ENCODE data around the gene ABHD2. TPM values are rescaled to one million over a fixed set of nuclear protein-coding genes. Genes with fewer than 3 reads are reported as not detected.

The ABHD2 gene
- total and polyA plus RNA-seq, 4 donors = 11.7 to 200 (median 59.3) TPM

- no peak for TF ChIP-seq CTCF (IDR thresholded peaks at IDR 0.05; ENCODE audit: control extremely low read depth, extremely low read depth)
- H3K27ac ChIP-seq (ENCODE audit: low read depth in 1 of 2, low read length in 1 of 2) = no peak overlapping the region
- 72 to 86% methylated on average over 3 of the region's 3 CpGs for WGBS, 2 donors
These were observed 56.2 kb downstream of the ABHD2 start for GRCh38 chr15:89144491-89144890.

DNA sequence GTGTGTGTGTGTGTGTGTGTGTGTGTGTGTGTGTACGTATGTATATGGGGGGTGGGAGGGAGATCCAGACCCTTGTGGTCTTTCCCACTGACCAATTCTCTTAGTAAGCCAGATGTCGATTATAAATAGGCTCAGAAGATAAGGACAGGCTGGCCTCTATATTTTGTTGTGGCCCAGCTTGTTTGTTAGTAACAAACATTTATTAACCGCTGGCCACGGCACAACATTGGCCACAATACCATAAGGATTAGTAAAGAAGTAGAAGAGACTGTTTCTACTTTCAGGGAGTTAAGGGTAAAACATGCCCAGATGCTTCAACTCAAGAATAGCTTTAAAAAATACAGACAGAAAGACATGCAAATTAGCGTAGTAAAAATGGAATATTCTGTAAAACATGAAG lies 58.1 kb downstream of the ABHD2 start:
- Histone ChIP-seq H3K9me3 (ENCODE audit: control insufficient read depth in 4 of 4, insufficient read depth in 3 of 4, low read length in 3 of 4) (no peaks in the 10 kb centered on the region), H3K4me1 (ENCODE audit: control insufficient read depth in 5 of 5, insufficient read depth in 5 of 5, low read length in 5 of 5) (peaks cover 5 to 38% (median 27%) of the 10 kb centered on the region in 5 donors), H3K27ac (ENCODE audit: low read depth in 1 of 2, low read length in 1 of 2) (no peak overlapping the region), H3K27me3 (ENCODE audit: control insufficient read depth in 3 of 3, insufficient read depth in 3 of 3, low read length in 2 of 3) (no peaks in the 10 kb centered on the region), H3K9ac (ENCODE audit: insufficient read depth in 1 of 2, low read length in 2 of 2) (no peak overlapping the region), H3K4me3 (no peak overlapping the region), H3K36me3 (ENCODE audit: control insufficient read depth in 4 of 4, insufficient read depth in 4 of 4, low read length in 4 of 4) (peaks cover 0 to 6% (median 0%) of the 10 kb centered on the region in 4 donors)
- WGBS, 2 donors = 90 to 92% methylated on average over 5 of the region's 5 CpGs
- no peak for ATAC-seq (ENCODE audit: insufficient read depth, low FRiP score)
- peak in 2 of 3 donors; percentile 54 to 63 for DNase-seq
- no peak for TF ChIP-seq CTCF (IDR thresholded peaks at IDR 0.05; ENCODE audit: control extremely low read depth, extremely low read depth)

More at GRCh38 chr15:89144491-89144890, 56.2 kb downstream of the ABHD2 start:
- H3K27me3 ChIP-seq (ENCODE audit: control insufficient read depth in 3 of 3, insufficient read depth in 3 of 3, low read length in 2 of 3) = no peaks in the 10 kb centered on the region
- no peak overlapping the region for H3K9ac ChIP-seq (ENCODE audit: insufficient read depth in 1 of 2, low read length in 2 of 2)
- peaks cover 0 to 6% (median 2%) of the 10 kb centered on the region in 4 donors for H3K36me3 ChIP-seq (ENCODE audit: control insufficient read depth in 4 of 4, insufficient read depth in 4 of 4, low read length in 4 of 4)
- no peak overlapping the region for H3K4me3 ChIP-seq
- no peak for ATAC-seq (ENCODE audit: insufficient read depth, low FRiP score)
- peaks cover 7 to 29% (median 19%) of the 10 kb centered on the region in 5 donors for H3K4me1 ChIP-seq (ENCODE audit: control insufficient read depth in 5 of 5, insufficient read depth in 5 of 5, low read length in 5 of 5)
- no peaks in the 10 kb centered on the region for H3K9me3 ChIP-seq (ENCODE audit: control insufficient read depth in 4 of 4, insufficient read depth in 3 of 4, low read length in 3 of 4)
- no peak for DNase-seq

DNA sequence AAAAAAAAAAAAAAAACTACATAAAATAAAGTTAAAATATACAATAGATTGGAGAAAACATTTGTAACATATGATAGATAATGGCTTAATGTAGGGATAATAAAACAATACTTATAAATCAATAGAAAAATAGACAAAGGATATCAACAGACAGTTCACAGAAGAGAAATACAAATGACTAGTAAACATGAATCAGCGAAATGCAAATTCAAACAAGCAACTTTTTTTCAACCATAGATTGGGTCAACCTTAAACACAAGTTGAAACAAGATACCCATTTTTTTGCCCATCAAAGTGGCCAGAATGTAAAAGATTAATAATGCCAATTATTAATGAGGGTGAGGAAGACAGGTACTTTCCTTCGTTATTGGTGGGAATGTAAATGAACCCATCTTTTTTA lies 59.9 kb downstream of the ABHD2 start:
- H3K4me1 ChIP-seq (ENCODE audit: control insufficient read depth in 5 of 5, insufficient read depth in 5 of 5, low read length in 5 of 5) = peaks cover 5 to 39% (median 18%) of the 10 kb centered on the region in 5 donors
- ATAC-seq (ENCODE audit: insufficient read depth, low FRiP score) (no peak), DNase-seq (no peak)
- H3K9ac ChIP-seq (ENCODE audit: insufficient read depth in 1 of 2, low read length in 2 of 2) = no peak overlapping the region
- no peak overlapping the region for H3K4me3 ChIP-seq
- H3K36me3 ChIP-seq (ENCODE audit: control insufficient read depth in 4 of 4, insufficient read depth in 4 of 4, low read length in 4 of 4) = peaks cover 7 to 18% (median 9%) of the 10 kb centered on the region in 4 donors
- WGBS, 2 donors = 69 to 95% methylated on average over 2 of the region's 2 CpGs
- H3K27me3 ChIP-seq (ENCODE audit: control insufficient read depth in 3 of 3, insufficient read depth in 3 of 3, low read length in 2 of 3) = no peaks in the 10 kb centered on the region
- no peak overlapping the region for H3K27ac ChIP-seq (ENCODE audit: low read depth in 1 of 2, low read length in 1 of 2)
- TF ChIP-seq CTCF (IDR thresholded peaks at IDR 0.05; ENCODE audit: control extremely low read depth, extremely low read depth) = no peak
- H3K9me3 ChIP-seq (ENCODE audit: control insufficient read depth in 4 of 4, insufficient read depth in 3 of 4, low read length in 3 of 4) = no peaks in the 10 kb centered on the region

All from lung (tissue), 12 donors.